CD4-positive, alpha-beta T cell treated with Interleukin-6 at 100 ng/mL for 8 hours (primary cell): ENCODE data around the gene PTGFRN.
"Not testable (repeated sequence)": the region's sequence is repeated elsewhere in the genome, so short reads cannot be mapped to it uniquely, and the experiment has no call there.

Experiments used
- DNase-seq: peaks from one replicate; pipeline ENCODE4 v3.0.0-alpha.2; 2020; ENCODE audit warnings: mixed read lengths, low spot score

PTGFRN gene

DNA sequence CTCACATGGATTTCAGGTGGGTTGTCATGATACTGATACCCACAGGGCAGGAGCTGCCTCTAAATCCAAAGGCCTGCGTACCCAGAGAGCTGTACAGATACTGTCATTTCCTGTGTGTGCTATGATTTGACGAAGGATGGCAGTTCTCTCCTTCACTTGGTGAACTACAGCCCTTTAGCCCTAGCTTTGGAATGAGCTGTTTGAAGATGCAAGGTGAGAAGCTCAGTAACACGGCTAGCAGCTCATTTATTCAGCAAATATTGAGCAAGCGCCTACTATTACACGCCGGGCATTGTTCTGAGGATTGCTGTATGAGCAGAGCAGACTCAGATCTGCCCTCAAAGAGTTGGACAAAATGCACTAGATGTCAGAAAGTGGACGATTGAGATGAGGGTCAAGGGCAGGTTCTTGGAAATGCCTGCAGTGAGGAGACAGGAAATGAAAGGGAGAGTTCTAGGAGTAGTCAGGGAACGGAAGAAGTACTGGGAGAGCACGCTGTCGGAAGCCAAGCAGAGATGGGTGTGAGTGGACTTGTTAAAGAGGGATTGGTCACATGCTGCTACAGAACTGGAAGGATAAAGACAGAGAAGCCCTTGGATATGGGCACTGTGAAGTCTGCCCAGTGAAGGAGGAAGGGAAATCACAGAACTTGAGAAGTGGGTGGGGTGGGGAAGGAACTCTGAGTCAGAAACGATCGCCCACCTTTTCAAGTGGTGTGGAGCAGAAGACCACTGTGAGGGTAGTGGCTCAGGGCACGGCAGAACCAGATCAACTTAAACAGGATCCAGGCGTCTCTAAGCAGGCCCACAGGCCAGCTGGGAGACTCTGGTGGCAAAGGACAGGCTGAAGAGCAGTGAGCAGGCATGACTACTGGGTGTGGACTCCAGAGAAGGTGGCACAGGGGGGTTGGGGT lies 7.1 kb downstream of the PTGFRN start:
- no peak for DNase-seq

DNA sequence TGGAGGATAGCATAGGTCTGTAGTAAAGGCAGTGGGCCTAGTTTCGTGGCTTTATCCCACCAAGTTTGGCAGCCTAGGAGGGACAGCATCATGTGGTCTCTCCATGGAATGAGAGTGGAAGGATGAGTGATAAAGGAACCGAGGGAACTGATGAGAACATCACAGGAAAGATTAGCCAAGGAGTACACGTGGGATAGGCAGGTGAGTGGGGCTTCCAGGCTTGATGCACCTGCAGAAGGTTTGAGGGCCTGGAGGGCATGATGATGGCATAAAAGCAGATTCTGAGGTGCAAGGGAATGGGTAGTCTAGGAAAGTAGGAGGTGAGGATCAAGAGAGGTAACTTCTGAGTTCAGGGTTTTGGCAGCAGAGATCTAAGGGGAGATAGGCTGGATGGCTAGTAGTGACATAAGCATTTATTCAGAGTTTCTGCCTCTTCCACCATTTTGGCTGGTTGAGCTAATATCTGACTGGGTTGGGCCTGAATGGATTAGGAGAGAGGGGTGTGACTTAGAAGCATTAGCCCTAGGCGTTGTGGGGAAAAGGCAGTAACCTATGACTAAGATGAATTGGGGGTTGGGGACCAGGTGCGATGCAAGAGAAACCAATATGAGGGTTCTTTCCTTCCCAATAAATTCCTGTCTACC lies 9.1 kb downstream of the PTGFRN start:
- no peak for DNase-seq

- DNase-seq, result no peak
Observed at GRCh38 chr1:116919802-116920201, 10.1 kb downstream of the PTGFRN start.

DNA sequence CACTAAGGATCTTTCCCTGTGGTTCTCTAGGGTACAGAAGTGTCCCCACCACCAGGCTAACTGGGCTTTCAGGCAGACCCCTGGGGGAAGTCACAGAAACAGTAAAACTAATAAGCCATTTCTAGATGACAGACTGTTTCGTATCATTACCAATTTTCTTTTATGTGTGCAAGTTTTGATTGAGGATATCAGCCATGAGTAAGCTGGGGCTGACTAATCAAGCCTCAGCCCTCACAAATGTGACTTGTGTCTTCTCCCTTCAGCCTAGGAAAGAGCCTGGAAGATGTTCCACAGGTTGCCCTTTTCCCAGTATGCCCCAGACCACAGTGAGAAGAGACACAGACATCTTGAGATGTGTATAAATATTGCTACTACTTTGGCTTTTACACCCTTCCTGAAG lies 10.5 kb downstream of the PTGFRN start:
- no peak for DNase-seq

- no peak for DNase-seq
Observed at GRCh38 chr1:116921301-116921885, 11.7 kb downstream of the PTGFRN start.

DNA sequence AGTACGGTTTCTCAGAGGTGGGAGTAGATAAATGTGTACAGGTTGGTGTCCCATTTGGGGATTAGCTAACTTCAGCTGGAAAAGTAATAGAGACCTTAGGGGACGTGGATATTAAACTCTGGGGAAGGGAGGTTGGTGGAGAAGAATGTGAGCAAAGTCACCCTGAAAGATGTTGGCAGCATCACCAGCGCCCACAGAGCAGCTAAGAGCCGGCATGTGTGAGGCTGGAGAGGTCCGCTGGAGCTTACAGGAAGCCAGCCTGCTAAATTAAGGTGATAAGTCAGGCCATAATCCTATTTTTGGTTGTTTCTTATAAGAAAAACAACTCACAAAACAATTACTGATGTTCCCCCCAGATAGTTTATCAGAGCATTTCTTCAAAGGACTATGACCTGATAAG lies 12.2 kb downstream of the PTGFRN start:
- no peak for DNase-seq

GRCh38 chr1:116923421-116923820 lies 13.7 kb downstream of the PTGFRN start:
- no peak for DNase-seq

DNA sequence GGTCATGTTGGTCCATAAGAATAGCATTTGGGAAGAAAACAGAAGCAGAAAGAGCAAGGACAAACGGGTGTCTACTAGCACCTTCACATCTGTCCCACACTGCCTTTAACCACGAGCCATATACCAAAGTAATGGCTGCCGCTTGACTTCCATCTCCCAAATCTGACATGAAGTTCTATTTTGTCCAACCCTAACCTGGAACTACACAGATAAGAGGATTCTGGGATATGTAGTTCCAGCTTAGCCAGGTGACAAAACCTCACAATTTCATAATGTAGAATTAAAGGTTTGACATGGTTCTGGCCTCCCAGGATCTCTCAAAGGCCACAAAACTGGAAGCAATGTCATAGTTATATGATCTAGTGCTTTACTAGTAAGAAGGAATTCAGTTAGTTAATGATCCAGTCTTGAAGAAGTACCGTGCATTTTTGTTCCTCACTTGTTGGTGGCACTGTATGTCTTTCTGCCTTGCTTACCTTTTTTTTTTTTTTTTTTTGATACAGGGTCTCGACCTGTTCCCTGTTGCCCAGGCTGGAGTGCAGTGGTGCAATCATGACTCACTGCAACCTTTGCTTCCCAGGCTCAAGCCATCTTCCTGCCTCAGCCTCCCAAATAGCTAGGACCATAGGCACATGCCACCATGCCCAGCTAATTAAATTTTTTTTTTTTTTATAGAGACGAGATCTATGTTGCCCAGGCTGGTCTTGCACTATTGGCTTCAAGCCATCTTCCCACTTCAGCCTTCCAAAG lies 17.5 kb downstream of the PTGFRN start:
- no peak for DNase-seq

GRCh38 chr1:116929961-116930592 lies 20.4 kb downstream of the PTGFRN start:
- DNase-seq, result no peak

- DNase-seq, result no peak
Observed at GRCh38 chr1:116931016-116931918, 21.6 kb downstream of the PTGFRN start.

GRCh38 chr1:116933606-116934515 lies 24.1 kb downstream of the PTGFRN start:
- DNase-seq, result peak; percentile 29

- DNase-seq, result peak; percentile 29
Observed at GRCh38 chr1:116934586-116935207, 25.0 kb downstream of the PTGFRN start.

GRCh38 chr1:116938216-116938615 lies 28.5 kb downstream of the PTGFRN start:
- no peak for DNase-seq

GRCh38 chr1:116939780-116940543 lies 30.2 kb downstream of the PTGFRN start:
- DNase-seq, result not testable (repeated sequence)

GRCh38 chr1:116940814-116941599 lies 31.3 kb downstream of the PTGFRN start:
- DNase-seq, result no peak

DNA sequence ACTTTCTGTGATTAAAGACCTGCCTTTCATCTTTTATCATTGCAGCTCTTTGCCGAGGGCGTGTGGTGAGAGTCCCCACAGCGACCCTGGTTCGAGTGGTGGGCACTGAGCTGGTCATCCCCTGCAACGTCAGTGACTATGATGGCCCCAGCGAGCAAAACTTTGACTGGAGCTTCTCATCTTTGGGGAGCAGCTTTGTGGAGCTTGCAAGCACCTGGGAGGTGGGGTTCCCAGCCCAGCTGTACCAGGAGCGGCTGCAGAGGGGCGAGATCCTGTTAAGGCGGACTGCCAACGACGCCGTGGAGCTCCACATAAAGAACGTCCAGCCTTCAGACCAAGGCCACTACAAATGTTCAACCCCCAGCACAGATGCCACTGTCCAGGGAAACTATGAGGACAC lies 32.0 kb downstream of the PTGFRN start:
- no peak for DNase-seq

GRCh38 chr1:116942344-116942743 lies 32.6 kb downstream of the PTGFRN start:
- DNase-seq, result peak; percentile 10

GRCh38 chr1:116943438-116943837 lies 33.7 kb downstream of the PTGFRN start:
- DNase-seq, result no peak
